Upper lobe of right lung (tissue), 1 donor: ENCODE data around the gene MPL. TPM values are rescaled to one million over a fixed set of nuclear protein-coding genes. Genes with fewer than 3 reads are reported as not detected.

Source experiments
- ATAC-seq: fragments of 200-7000 bp; cut with Tn5 transposase; one replicate; pipeline ENCODE4 v1.9.1; 2020; ENCODE audit warnings: mild to moderate bottlenecking, moderate library complexity
- DNase-seq: peaks from one replicate; pipeline ENCODE4 v3.0.0-alpha.2; 2020
- H3K27ac ChIP-seq: fragments of 200-600 bp; one replicate; pipeline ENCODE4 v1.8.0; 2022
- H3K27me3 ChIP-seq: fragments of 200-600 bp; one replicate; pipeline ENCODE4 v1.8.0; 2022; ENCODE audit warnings: mild to moderate bottlenecking
- H3K36me3 ChIP-seq: fragments of 200-600 bp; one replicate; pipeline ENCODE4 v1.8.0; 2022
- H3K4me1 ChIP-seq: fragments of 200-600 bp; one replicate; pipeline ENCODE4 v1.8.0; 2022
- H3K4me3 ChIP-seq: fragments of 200-600 bp; one replicate; pipeline ENCODE4 v1.8.0; 2022; ENCODE audit warnings: mild to moderate bottlenecking
- H3K9me3 ChIP-seq: fragments of 200-600 bp; one replicate; pipeline ENCODE4 v1.8.0; 2022
- CTCF ChIP-seq: fragments of 200-600 bp; IDR thresholded peaks from one replicate; pipeline ENCODE4 v1.8.0; 2022; ENCODE audit warnings: antibody characterized with exemption
- intact Hi-C: fragments of 100-400 bp; cut with DNase I; formaldehyde crosslinking; loops from one replicate; pipeline ENCODE4 v1.11.0; 2022
- total RNA-seq: library from RNA; stranded (reverse); fragmentation: NEBNext Ultra II Directional; extraction: Animal tissue kit (Norgen Biotek cat#: 25700); gene quantifications from one replicate; pipeline ENCODE4 v1.2.1, GENCODE V29; 2021
- donor health status: DM: no; HTN: yes; CAD: no; lungs with severe emphysema.

The MPL gene
- total RNA-seq, 1 donor from 2014 or later: 0.61 TPM

- no peak for ATAC-seq
- Histone ChIP-seq H3K27me3 (no peaks in the 10 kb centered on the region), H3K36me3 (no peaks in the 10 kb centered on the region), H3K4me3 (peak overlapping the region; percentile 33), H3K4me1 (peaks cover 29% of the 10 kb centered on the region), H3K27ac (peak overlapping the region; percentile 17), H3K9me3 (no peaks in the 10 kb centered on the region)
- TF ChIP-seq CTCF: no peak
- no peak for DNase-seq
- intact Hi-C loops: no loop called here
Measured at GRCh38 chr1:43304314-43304681, 33.3 kb upstream of the MPL start.

- TF ChIP-seq CTCF: no peak
- peaks cover 26% of the 10 kb centered on the region for H3K4me1 ChIP-seq
- H3K27ac ChIP-seq: peak overlapping the region; percentile 17
- ATAC-seq (no peak), DNase-seq (peak; percentile 59)
- no peaks in the 10 kb centered on the region for H3K27me3 ChIP-seq
- H3K4me3 ChIP-seq: peak overlapping the region; percentile 33
- H3K9me3 ChIP-seq: no peaks in the 10 kb centered on the region
- H3K36me3 ChIP-seq: no peaks in the 10 kb centered on the region
- intact Hi-C loops: no loop called here
Measured at GRCh38 chr1:43304771-43305300, 32.8 kb upstream of the MPL start.

- no peak for TF ChIP-seq CTCF
- Histone ChIP-seq H3K27me3 (no peaks in the 10 kb centered on the region), H3K36me3 (no peaks in the 10 kb centered on the region), H3K4me1 (peaks cover 24% of the 10 kb centered on the region), H3K4me3 (no peak overlapping the region), H3K27ac (peak overlapping the region; percentile 42), H3K9me3 (no peaks in the 10 kb centered on the region)
- intact Hi-C loops: no loop called here
- ATAC-seq: peak; percentile 1
- DNase-seq: peak; percentile 29
Measured at GRCh38 chr1:43305461-43305860, 32.2 kb upstream of the MPL start.

GRCh38 chr1:43305926-43306687 lies 31.5 kb upstream of the MPL start:
- peak; percentile 31 for ATAC-seq
- Histone ChIP-seq H3K27me3 (no peaks in the 10 kb centered on the region), H3K4me3 (no peak overlapping the region), H3K36me3 (no peaks in the 10 kb centered on the region), H3K9me3 (no peaks in the 10 kb centered on the region), H3K27ac (peak overlapping the region; percentile 42), H3K4me1 (peaks cover 24% of the 10 kb centered on the region)
- intact Hi-C loops: no loop called here
- no peak for TF ChIP-seq CTCF
- DNase-seq: peak; percentile 57

- no peak for TF ChIP-seq CTCF
- DNase-seq (peak; percentile 65), ATAC-seq (no peak)
- intact Hi-C loops: no loop called here
- Histone ChIP-seq H3K4me1 (peaks cover 24% of the 10 kb centered on the region), H3K4me3 (no peak overlapping the region), H3K9me3 (no peaks in the 10 kb centered on the region), H3K27me3 (no peaks in the 10 kb centered on the region), H3K27ac (no peak overlapping the region), H3K36me3 (no peaks in the 10 kb centered on the region)
Measured at GRCh38 chr1:43306688-43307457, 30.7 kb upstream of the MPL start.
